Kidney (tissue), 22 donors: ENCODE results near the gene SLC25A30. TPM values are rescaled to one million over a fixed set of nuclear protein-coding genes. Genes with fewer than 3 reads are reported as not detected.

Source experiments
- DNase-seq, 5 donors: peaks; one replicate each; pipeline ENCODE4 v3.0.0-alpha.2; 2013 to 2020
- FAIRE-seq: peaks from 2 replicates; lab custom pipeline; 2012; peaks lifted over from hg19 to GRCh38; lab: Jason Lieb, UNC
- H3K27ac ChIP-seq, 2 donors: one replicate each; pipeline ENCODE4 v1.7.0; 2013; ENCODE audit warnings: low read depth in 2 of 2, low read length in 2 of 2, inconsistent platforms in 1 of 2
- H3K27me3 ChIP-seq: one replicate; pipeline ENCODE4 v1.7.1; 2013; ENCODE audit warnings: low read length, inconsistent platforms; ENCODE audit not compliant: control insufficient read depth, insufficient read depth
- H3K36me3 ChIP-seq, 3 donors: one replicate each; pipeline versions ENCODE4 v1.7.0 to v1.7.1; 2013; ENCODE audit warnings: low read length in 3 of 3, control low read depth in 1 of 3, inconsistent platforms in 1 of 3; ENCODE audit not compliant: insufficient read depth in 3 of 3, control insufficient read depth in 2 of 3
- H3K4me1 ChIP-seq, 3 donors: one replicate each; pipeline versions ENCODE4 v1.7.0 to v1.7.1; 2013; ENCODE audit warnings: low read length in 3 of 3, inconsistent platforms in 1 of 3, low read depth in 1 of 3; ENCODE audit not compliant: control insufficient read depth in 2 of 3, insufficient read depth in 2 of 3
- H3K4me3 ChIP-seq, 3 donors: one replicate each; pipeline versions ENCODE4 v1.7.0 to v1.8.1; 2013; ENCODE audit warnings: low read length in 3 of 3, control low read depth in 1 of 3, inconsistent platforms in 1 of 3
- H3K9ac ChIP-seq, 3 donors: one replicate each; pipeline versions ENCODE4 v1.7.0 to v1.7.1; 2013; ENCODE audit warnings: low read length in 3 of 3, control low read depth in 1 of 3, inconsistent platforms in 1 of 3
- H3K9me3 ChIP-seq, 3 donors: one replicate each; pipeline versions ENCODE4 v1.7.0 to v1.7.1; 2013; ENCODE audit warnings: low read length in 3 of 3, control low read depth in 1 of 3, inconsistent platforms in 1 of 3; ENCODE audit not compliant: control insufficient read depth in 2 of 3, insufficient read depth in 1 of 3
- intact Hi-C: fragments of 100-400 bp; cut with DNase I; formaldehyde crosslinking; loops from one replicate; pipeline ENCODE4 v1.11.1; 2022
- long read RNA-seq, 10 donors: library from polyadenylated mRNA in 1 of 10; unstranded in 1 of 10; transcript quantifications; one replicate each; pipeline ENCODE4 v2.0.0 and lab custom pipeline, GENCODE V29; 2021 to 2026
- polyA plus RNA-seq: library from polyadenylated mRNA; stranded (reverse); fragments of 350-450 nt; fragmentation: Illumina TruSeq; extraction: RNeasy Lipid Tissue Mini Kit (QIAGEN cat#74804); gene quantifications from one replicate; pipeline ENCODE4 v1.2.3, GENCODE V29; 2014; ENCODE audit warnings: low read depth, low replicate concordance; ENCODE audit not compliant: insufficient read depth
- total RNA-seq: library from RNA; stranded (reverse); fragmentation: NEBNext Ultra II Directional; extraction: Animal tissue kit (Norgen Biotek cat#: 25700); gene quantifications from one replicate; pipeline ENCODE4 v1.2.1, GENCODE V29; 2021
- TF ChIP-seq, protein P1 (sequence below): IDR thresholded peaks from 3 replicates; pipeline ENCODE4 v1.5.1; 2012; ENCODE audit warnings: mild to moderate bottlenecking, moderate library complexity, borderline replicate concordance; ENCODE audit not compliant: insufficient read depth; ENCODE audit errors: extremely low read depth
- donor health status: control.
- donor health status: control.
- donor health status: control.
- donor health status: control.
- donor health status: control.
- donor health status: DM: yes; HTN: yes; CAD: no.
- donor health status: Normal renal cell carcinoma (clear cell type).

Gene SLC25A30
- total RNA-seq (47.1 TPM), polyA plus RNA-seq (32.9 TPM)
- long read RNA-seq, donor 1, partial matches to known transcripts = 0 of 2 reads
- long read RNA-seq, donor 1, other reads (novel, unspliced or antisense) = 0 of 2 reads
- long read RNA-seq, donor 2, partial matches to known transcripts = 0 of 2 reads
- long read RNA-seq, donor 2, other reads (novel, unspliced or antisense) = 0 of 2 reads
- long read RNA-seq, donor 3, full-length matches to known transcripts = 7 of 7 reads
- long read RNA-seq, donor 3, partial matches to known transcripts = 0 of 7 reads
- long read RNA-seq, donor 3, other reads (novel, unspliced or antisense) = 0 of 7 reads
- long read RNA-seq, donor 4, partial matches to known transcripts = 0 of 4 reads
- long read RNA-seq, donor 4, other reads (novel, unspliced or antisense) = 0 of 4 reads
- long read RNA-seq, donor 5 = 0 reads
- long read RNA-seq, donor 6, partial matches to known transcripts = 0 of 2 reads
- long read RNA-seq, donor 6, other reads (novel, unspliced or antisense) = 0 of 2 reads
- long read RNA-seq, donor 7, transcript SLC25A30-204 (10 exons, 3,670 nt) = major isoform, 5 of 13 reads
- long read RNA-seq, donor 7, partial matches to known transcripts = 3 of 13 reads
- long read RNA-seq, donor 7, other reads (novel, unspliced or antisense) = 5 of 13 reads
- long read RNA-seq, donor 8, transcript SLC25A30-204 (10 exons, 3,670 nt) = major isoform, 6 of 6 reads
- long read RNA-seq, donor 8, partial matches to known transcripts = 0 of 6 reads
- long read RNA-seq, donor 8, other reads (novel, unspliced or antisense) = 0 of 6 reads
- long read RNA-seq, donor 9, partial matches to known transcripts = 0 of 2 reads
- long read RNA-seq, donor 9, other reads (novel, unspliced or antisense) = 0 of 2 reads
- long read RNA-seq, donor 10, partial matches to known transcripts = 0 of 4 reads
- long read RNA-seq, donor 10, other reads (novel, unspliced or antisense) = 0 of 4 reads

DNA sequence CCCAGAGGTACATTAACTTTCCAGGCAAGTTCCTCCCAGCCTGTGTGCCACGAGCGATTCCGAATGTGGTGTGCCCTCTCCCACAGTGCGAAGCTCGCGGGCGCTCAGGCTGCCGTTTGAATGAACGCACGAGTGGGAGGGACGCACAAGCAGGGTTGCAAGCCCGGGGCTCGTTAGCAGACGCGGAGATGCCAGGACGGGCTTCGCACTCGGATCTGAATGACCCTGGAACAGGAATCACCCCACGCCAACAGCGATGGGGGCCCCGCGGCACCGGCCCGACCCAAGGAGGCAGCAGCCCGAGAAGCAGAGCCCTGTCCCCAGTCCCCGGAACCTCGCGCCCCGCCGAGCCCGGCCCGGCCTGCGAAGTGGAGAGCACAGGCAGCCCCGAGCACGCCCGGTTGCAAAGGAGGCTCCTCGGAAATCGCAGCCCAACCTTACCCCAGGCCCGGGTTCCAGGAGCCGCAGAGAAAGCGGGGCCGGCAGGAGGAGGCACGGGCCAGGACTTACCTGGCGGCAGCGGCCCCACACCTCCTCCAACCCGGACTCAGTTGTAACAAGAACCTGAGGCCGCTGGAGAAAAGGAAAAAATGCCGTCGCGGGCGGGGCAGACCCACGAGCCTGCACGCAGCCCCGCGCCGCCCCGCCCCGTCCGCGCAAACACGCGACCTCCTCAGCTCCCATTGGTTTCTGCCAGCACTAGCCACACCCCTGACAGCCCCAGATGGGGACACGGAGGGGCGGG is at the start of gene SLC25A30:
Gene SLC25A30 (minus strand): TSS at position 584 of the 745 bp plus-strand sequence. CDS start 6,948 bp downstream, outside the sequence.
- intact Hi-C loops = no loop called here
- H3K4me1 ChIP-seq = peaks cover 3 to 15% (median 12%) of the 10 kb centered on the region in 3 donors
- FAIRE-seq = no peak

DNA sequence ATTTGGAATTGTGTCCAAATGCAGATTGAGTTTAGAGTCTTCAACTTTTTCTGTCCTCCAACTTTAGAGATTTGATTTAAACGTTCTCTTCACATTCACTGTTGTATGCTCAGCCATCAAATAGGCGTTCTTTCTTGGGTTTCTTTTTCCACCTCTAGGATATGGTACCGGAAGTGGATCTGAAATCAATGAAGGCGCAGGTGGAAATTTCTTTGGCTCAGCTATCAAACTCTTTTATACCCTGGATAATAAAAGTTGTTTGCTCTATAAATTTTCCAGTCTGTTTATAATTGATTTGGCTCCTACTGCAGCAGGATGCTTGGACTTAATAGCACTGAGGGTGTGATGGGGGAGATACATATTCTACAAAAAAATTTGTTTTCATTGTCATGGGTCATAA is 48.2 kb upstream of the SLC25A30 start:
- intact Hi-C loops = no loop called here

More for the DNA sequence above, at the start of gene SLC25A30:
- peak within 1 kb of the TSS; percentile 93 to 94 for H3K27ac ChIP-seq
- peak within 1 kb of the TSS; percentile 81 to 91 (median 89) for H3K4me3 ChIP-seq
- peak; percentile 94 to 98 (median 94) for DNase-seq
- H3K36me3 ChIP-seq = no peaks in the 10 kb centered on the region
- no peaks in the 10 kb centered on the region for H3K9me3 ChIP-seq
- TF ChIP-seq, protein P1, sequence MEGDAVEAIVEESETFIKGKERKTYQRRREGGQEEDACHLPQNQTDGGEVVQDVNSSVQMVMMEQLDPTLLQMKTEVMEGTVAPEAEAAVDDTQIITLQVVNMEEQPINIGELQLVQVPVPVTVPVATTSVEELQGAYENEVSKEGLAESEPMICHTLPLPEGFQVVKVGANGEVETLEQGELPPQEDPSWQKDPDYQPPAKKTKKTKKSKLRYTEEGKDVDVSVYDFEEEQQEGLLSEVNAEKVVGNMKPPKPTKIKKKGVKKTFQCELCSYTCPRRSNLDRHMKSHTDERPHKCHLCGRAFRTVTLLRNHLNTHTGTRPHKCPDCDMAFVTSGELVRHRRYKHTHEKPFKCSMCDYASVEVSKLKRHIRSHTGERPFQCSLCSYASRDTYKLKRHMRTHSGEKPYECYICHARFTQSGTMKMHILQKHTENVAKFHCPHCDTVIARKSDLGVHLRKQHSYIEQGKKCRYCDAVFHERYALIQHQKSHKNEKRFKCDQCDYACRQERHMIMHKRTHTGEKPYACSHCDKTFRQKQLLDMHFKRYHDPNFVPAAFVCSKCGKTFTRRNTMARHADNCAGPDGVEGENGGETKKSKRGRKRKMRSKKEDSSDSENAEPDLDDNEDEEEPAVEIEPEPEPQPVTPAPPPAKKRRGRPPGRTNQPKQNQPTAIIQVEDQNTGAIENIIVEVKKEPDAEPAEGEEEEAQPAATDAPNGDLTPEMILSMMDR = no peak
- no peaks in the 10 kb centered on the region for H3K27me3 ChIP-seq
- peak within 1 kb of the TSS; percentile 79 to 96 (median 82) for H3K9ac ChIP-seq

More for the DNA sequence above, 48.2 kb upstream of the SLC25A30 start:
- H3K36me3 ChIP-seq = no peaks in the 10 kb centered on the region
- TF ChIP-seq, protein P1 = no peak
- H3K27ac ChIP-seq = no peak overlapping the region
- no peak overlapping the region for H3K9ac ChIP-seq
- DNase-seq = no peak
- H3K9me3 ChIP-seq = no peaks in the 10 kb centered on the region
- FAIRE-seq = no peak
- peaks cover 0 to 6% (median 6%) of the 10 kb centered on the region in 3 donors for H3K4me1 ChIP-seq
- H3K4me3 ChIP-seq = no peak overlapping the region
- H3K27me3 ChIP-seq = no peaks in the 10 kb centered on the region
